GM08714 (cell line): ENCODE results near the gene PRSS53.
A peak's percentile ranks its signal among the peaks of the same experiment; 100 is the strongest.

Experiments
- H3K4me3 ChIP-seq: fragments of 200-500 bp; sonication (Bioruptor generic); 2 replicates; pipeline ENCODE4 v1.5.1; 2014; ENCODE audit warnings: mild to moderate bottlenecking, low read length, inconsistent platforms
- ZNF274 ChIP-seq: IDR thresholded peaks from 2 replicates; pipeline ENCODE4 v1.6.1; 2012; ENCODE audit warnings: mild to moderate bottlenecking, low read depth, low read length

The PRSS53 gene

DNA sequence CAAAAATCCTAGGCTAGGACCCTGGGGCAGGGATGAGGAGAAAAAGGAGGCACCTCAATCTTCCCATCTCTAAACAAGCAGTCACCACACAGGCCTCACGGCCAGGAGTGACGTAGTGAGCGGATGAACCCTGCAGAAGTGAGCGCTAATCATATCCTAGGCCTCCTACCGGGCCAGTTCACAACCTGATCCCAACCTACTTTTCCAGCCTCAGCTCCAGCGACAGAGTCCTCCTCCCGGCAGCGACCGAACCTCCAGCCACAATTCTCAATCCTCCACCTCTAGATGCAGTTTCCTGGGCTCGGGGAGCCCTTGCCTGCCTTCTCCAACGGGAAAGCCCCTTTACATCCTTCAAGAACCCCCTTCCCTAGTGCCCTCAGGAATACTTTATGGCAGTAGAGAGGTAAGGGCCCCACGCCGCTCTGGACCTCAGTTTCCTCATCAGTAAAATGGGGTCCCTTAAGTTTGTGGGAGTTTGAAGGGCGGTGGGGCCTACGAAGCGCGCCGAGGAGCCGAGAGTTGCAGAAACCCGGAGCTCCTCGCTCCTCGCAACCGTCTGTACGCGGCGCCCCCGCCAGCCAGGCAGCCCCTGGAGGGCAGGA, 16.1 kb downstream of the PRSS53 start:
- TF ChIP-seq ZNF274: no peak
- peak overlapping the region; percentile 89 for H3K4me3 ChIP-seq

DNA sequence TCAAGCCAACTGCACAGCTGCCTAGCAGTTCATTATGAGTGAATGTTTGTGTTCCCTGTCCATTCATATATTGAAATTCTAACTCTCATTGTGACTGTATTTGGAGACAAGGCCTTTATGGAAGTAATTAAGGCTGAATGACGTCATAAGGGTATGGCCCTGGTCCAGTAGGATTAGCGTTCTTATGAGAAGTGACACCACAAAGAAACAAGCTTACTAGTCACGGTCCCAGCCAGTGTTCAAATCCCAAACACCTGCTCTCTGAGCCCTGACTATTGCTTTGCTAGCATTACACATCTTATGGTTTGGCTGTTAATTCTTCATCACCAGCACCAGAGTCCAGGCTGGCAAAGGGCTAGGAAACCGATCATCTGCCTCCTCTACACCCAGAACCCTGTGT, 16.9 kb downstream of the PRSS53 start:
- peak overlapping the region; percentile 89 for H3K4me3 ChIP-seq
- TF ChIP-seq ZNF274: no peak

- no peak for TF ChIP-seq ZNF274
- H3K4me3 ChIP-seq: no peak overlapping the region
Measured at GRCh38 chr16:31067342-31067741, 21.4 kb downstream of the PRSS53 start.

DNA sequence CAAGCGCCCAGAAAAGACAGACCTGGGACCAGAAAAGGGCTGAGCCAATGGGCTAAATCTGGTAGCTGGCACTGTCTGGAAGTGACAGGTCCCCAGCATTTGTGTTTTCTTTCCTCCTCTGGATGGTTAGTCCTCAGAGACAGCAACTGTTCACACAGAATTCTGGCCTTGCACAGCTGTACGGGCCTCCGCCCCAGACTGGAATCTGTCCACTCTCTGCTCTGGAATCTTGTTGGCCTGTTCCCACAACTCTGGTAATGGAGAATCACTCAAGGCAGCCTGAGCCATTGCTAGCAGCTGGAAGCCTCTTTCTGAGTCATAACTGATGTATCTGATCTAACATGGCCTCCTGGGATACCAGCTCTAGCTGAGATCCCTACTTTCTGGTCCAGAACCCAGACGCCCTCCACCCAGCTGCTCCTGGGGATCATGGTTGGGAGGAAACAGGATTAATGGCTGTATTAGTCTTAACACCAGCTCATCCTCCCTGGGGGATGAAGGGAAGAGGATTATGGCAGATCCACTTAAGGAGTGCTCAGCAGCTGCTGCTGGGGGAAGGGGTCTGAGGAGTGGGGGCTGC, 23.8 kb downstream of the PRSS53 start:
- no peak for TF ChIP-seq ZNF274

GRCh38 chr16:31063843-31064611, 24.7 kb downstream of the PRSS53 start:
- H3K4me3 ChIP-seq: no peak overlapping the region
- no peak for TF ChIP-seq ZNF274

More for the DNA sequence above, 23.8 kb downstream of the PRSS53 start:
- H3K4me3 ChIP-seq: no peak overlapping the region

DNA sequence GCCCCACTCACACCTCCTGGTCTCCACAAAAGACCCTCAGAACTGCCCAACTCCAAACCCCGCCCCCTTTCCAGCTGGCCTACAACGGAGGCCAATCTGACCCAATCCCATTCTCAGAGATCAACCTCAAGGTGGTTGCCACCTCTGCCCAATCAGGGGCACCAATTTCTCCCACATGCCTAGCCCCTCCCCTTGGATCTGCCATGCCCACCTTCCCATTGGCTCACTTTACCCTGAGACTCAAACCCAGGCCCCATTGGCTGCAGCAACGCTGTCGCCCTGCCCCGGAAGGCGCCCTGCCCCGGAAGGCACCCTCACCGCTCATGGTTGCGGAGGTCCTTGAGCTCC, 25.3 kb downstream of the PRSS53 start:
- H3K4me3 ChIP-seq: no peak overlapping the region
- no peak for TF ChIP-seq ZNF274

DNA sequence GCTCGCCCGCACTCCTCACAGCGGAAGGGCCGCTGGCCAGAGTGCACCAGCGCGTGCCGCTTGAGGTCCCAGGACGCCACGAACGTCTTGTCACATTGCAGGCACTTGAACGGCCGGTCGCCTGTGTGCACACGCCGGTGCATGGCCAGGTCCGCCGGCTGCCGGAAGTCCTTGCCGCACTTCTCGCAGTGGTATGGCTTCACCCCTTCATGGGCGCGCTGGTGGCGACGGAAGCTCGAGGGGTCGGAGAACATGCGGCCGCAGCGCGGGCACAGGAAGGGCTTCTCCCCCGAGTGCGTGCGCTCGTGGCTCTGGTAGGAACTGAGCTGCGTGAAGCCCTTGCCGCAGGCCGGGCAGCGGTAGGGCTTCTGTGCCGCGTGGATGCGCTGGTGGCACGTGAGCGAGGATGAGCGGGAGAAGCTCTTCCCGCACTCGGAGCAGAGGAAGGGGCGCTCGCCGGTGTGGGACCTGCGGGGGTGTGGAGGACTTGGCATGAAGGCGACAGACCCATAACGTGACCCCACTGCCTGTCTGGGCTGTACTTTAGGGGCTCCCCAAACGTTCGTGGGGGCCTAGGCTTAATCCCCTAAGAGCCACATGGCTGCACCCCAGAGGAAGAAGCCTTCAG, 26.8 kb downstream of the PRSS53 start:
- no peak for TF ChIP-seq ZNF274

DNA sequence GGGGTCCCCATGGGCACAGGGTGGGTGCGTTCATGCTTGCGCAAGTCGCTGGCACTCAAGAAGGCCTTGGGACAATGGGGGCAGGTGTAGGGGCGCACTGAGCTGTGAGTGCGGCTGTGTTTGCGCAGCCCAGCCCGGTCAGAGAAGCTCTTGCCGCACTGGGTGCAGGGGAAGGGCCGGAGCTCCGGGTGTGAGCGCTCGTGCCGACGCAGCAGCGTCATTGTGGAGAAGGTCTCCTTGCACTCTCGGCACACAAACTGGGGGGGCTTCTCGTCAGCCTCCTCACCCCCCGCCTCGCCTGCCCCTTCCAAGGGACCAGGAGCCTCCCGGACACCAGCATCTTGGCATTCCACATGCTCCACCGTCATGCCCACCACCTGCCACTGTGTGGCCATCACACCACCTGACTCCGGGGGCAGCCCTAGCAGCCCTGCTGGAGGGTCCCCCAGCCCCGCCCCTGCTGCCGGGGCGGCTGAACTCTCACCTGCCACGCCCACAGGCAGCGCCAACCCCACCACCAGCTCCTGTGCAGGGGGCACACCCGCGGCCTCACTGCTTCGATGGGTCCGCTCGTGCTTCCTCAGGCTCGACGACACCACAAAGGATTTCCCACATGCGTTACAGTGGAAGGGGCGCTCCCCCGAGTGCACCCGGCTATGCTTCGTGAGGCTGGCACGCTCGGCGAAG, 27.5 kb downstream of the PRSS53 start:
- no peak overlapping the region for H3K4me3 ChIP-seq
- TF ChIP-seq ZNF274: no peak

More for the DNA sequence above, 26.8 kb downstream of the PRSS53 start:
- H3K4me3 ChIP-seq: no peak overlapping the region

DNA sequence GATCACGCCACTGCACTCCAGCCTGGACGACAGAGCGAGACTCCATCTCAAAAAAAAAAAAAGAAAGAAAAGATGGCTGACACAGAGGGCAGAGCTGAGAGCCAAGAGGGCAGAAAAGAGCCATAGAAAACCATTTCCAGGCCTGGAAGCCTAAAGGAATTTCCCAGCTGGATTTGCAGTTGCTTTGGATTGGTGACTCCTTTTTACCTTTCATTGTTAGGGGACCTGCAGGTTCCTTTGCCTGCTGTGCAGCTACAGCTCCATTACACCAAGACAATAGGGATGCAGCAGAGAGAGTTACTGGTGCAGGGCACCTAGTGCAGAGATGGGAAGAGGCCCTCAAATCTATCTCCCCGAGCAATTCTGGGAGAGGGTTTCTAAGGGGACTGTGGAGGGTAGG, 33.1 kb downstream of the PRSS53 start:
- no peak for TF ChIP-seq ZNF274
- H3K4me3 ChIP-seq: no peak overlapping the region

DNA sequence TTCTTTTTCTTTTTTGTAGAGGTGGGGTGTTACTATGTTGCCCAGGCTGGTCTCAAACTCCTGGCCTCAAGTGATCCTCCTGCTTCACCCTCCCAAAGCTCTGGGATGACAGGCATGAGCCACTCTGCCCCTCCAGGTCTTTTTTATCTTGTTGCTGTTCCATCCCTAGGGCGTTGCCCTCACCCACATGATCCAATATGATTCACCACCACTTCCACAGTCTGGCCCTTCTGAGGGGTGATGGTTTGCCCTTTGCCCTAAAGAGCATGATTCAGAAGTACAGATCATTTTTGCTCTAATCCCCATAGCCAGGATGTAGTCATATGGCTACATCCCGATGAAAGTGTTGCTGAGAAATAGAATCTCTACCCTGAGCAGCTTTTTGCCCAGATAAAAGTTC, 36.6 kb downstream of the PRSS53 start:
- H3K4me3 ChIP-seq: no peak overlapping the region
- TF ChIP-seq ZNF274: no peak

GRCh38 chr16:31050280-31051030, 38.3 kb downstream of the PRSS53 start:
- no peak for TF ChIP-seq ZNF274
- no peak overlapping the region for H3K4me3 ChIP-seq

- no peak overlapping the region for H3K4me3 ChIP-seq
- no peak for TF ChIP-seq ZNF274
Measured at GRCh38 chr16:31043898-31044481, 44.8 kb downstream of the PRSS53 start.

- H3K4me3 ChIP-seq: no peak overlapping the region
- TF ChIP-seq ZNF274: no peak
Measured at GRCh38 chr16:31043352-31043751, 45.4 kb downstream of the PRSS53 start.
